ENCODE data around the gene TNKS1BP1. TPM values are rescaled to one million over a fixed set of nuclear protein-coding genes. Genes with fewer than 3 reads are reported as not detected.
"Not testable (repeated sequence)": the region's sequence is repeated elsewhere in the genome, so short reads cannot be mapped to it uniquely, and the experiment has no call there.

The TNKS1BP1 gene
- total and polyA plus RNA-seq, 7 experiments from 2014 or later: 2.8 to 22.0 (median 12.5) TPM

DNA sequence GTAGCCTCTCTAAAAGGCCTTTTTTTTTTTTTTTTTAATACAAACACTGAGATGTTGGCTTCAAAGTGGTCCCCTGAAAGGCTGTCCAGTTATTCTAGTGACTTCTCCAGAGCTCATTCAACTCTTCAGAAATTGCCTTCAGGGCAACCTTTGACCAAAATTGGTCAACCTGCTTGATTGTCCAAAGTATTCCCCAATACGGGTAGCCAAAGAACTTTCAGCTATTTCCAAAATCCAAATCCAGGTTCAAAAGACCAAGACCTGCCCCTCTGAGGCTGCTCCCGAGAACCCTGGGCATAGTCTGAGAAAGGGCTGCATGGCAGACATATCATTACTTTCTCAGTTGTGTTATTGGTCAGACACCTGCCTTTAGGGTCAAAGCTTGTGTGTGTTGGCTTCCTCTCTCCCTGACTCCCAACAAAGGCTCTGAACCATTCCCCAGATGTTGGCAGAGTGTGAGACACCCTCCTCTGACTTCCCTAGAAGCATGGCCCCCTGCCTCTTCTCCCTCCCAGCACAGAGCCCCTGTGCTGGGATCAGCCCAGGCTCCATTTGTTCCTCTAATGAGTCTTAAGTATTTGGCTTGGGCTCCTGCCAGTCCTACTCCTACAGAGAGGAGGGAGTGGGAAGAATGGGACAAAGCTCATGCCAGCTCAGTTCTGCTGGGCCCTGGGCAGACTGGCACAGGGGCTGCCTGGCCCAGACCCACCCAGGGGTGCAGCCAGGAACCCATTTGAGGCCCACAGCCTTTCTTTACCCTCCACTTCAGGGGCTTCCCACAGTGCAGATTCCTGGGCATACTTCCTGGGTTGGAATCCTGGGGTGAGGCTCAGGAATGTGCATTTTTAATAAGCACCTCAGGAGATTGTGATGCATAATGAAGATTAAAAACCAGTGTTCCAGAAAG lies 30.3 kb downstream of the TNKS1BP1 start:
- no peak overlapping the region for H3K27ac ChIP-seq (ENCODE audit: low read depth, low read length)
- CTCF ChIA-PET: no interaction called here
- intact Hi-C loops (cut with micrococcal nuclease): no loop called here
- peaks cover 0 to 10% (median 4%) of the 10 kb centered on the region in 3 experiments for H3K9me3 ChIP-seq (ENCODE audit: control insufficient read depth in 2 of 3, low read length in 3 of 3)
- H3K27me3 Mint-ChIP-seq: peaks cover 0 to 10% (median 6%) of the 10 kb centered on the region in 5 donors
- H3K27ac Mint-ChIP-seq: no peak overlapping the region
- peaks cover 0 to 25% (median 9%) of the 10 kb centered on the region in 11 donors for H3K9me3 Mint-ChIP-seq
- no peak for DNase-seq
- H3K4me3 Mint-ChIP-seq: no peak overlapping the region
- POLR2A ChIA-PET: no interaction called here
- H3K4me1 Mint-ChIP-seq: no peaks in the 10 kb centered on the region
- peaks cover 0 to 7% (median 0%) of the 10 kb centered on the region in 3 experiments for H3K36me3 ChIP-seq (ENCODE audit: control insufficient read depth in 2 of 3, insufficient read depth in 3 of 3, low read length in 3 of 3)
- no peak for ATAC-seq
- H3K27me3 ChIP-seq (ENCODE audit: control insufficient read depth in 2 of 2, insufficient read depth in 2 of 2, low read length in 2 of 2): no peaks in the 10 kb centered on the region
- no peaks in the 10 kb centered on the region for H3K4me1 ChIP-seq (ENCODE audit: control insufficient read depth in 2 of 2, insufficient read depth in 2 of 2, low read length in 2 of 2)
- H3K4me3 ChIP-seq (ENCODE audit: low read length): no peak overlapping the region
- peaks cover 3 to 25% (median 17%) of the 10 kb centered on the region in 5 donors for H3K36me3 Mint-ChIP-seq

DNA sequence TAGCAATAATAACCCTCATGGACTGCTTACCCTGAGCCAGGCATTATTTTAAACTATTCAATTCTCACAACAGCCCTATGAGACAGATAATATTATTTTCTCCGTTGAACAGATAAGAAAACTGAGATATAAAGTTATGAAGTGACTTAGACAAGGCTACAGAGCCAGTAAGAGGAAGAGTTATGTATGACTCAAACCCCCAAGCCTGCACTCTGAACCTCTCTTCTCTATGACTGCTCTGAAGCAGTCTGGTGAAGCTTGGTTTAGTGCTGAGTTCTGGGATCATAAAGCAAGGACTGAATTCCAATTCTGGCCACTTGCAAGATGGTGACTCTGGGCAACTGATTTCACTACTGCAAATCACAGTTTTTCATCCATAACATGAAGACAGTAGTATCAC lies 34.5 kb downstream of the TNKS1BP1 start:
- Mint-ChIP-seq H3K4me3 (no peak overlapping the region), H3K9me3 (peaks cover 0 to 1% (median 0%) of the 10 kb centered on the region in 11 donors), H3K36me3 (no peaks in the 10 kb centered on the region), H3K27ac (no peak overlapping the region), H3K4me1 (no peaks in the 10 kb centered on the region), H3K27me3 (peaks cover 0 to 22% (median 6%) of the 10 kb centered on the region in 5 donors)
- intact Hi-C loops (cut with micrococcal nuclease): no loop called here
- CTCF ChIA-PET: no interaction called here
- POLR2A ChIA-PET: no interaction called here
- DNase-seq: no peak
- H3K27ac ChIP-seq (ENCODE audit: low read depth, low read length): no peak overlapping the region
- no peaks in the 10 kb centered on the region for H3K36me3 ChIP-seq (ENCODE audit: control insufficient read depth in 2 of 3, insufficient read depth in 3 of 3, low read length in 3 of 3)
- H3K27me3 ChIP-seq (ENCODE audit: control insufficient read depth in 2 of 2, insufficient read depth in 2 of 2, low read length in 2 of 2): no peaks in the 10 kb centered on the region
- H3K4me3 ChIP-seq (ENCODE audit: low read length): no peak overlapping the region
- no peak for ATAC-seq
- H3K9me3 ChIP-seq (ENCODE audit: control insufficient read depth in 2 of 3, low read length in 3 of 3): no peaks in the 10 kb centered on the region
- H3K4me1 ChIP-seq (ENCODE audit: control insufficient read depth in 2 of 2, insufficient read depth in 2 of 2, low read length in 2 of 2): no peaks in the 10 kb centered on the region

DNA sequence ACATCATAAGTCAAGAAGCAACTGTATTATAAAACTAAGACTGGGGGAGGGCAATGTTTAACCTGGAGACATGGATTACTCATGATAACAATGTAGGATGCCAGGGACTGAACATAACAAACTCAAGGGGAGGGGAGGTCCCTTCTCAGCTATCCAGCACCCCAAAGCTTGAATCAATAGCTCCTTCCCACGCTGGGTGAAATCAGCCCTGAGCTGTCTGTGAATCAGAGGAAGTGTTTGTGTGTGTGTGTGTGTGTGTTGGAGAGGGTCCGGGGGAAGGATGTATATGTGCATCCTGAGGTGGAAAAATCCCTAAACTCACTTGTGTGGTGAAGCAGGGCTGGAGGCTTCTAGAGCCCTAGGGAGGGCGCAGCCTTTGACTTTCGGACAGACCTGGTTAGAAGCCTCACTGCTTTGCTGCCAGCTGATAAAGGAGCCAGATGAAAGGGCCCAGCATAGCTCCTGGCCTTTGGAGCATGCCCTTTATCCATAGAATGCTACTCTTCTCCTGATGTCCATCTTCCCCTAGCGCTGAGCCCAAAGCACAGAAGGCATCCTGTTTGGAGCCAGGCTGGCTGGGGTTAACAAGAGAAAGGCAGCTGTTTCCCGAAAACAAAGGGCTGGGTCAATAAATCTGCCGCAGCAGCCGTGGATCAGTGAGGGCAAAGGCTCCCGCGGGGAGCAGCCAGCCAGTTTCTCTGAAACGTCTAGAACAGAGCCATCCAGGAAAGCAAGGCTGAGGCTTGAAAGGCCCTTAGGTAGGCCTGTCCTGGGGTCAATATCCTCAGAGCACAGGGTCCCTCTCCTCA lies 35.8 kb downstream of the TNKS1BP1 start:
- no peak for ATAC-seq
- no peak overlapping the region for H3K27ac ChIP-seq (ENCODE audit: low read depth, low read length)

DNA sequence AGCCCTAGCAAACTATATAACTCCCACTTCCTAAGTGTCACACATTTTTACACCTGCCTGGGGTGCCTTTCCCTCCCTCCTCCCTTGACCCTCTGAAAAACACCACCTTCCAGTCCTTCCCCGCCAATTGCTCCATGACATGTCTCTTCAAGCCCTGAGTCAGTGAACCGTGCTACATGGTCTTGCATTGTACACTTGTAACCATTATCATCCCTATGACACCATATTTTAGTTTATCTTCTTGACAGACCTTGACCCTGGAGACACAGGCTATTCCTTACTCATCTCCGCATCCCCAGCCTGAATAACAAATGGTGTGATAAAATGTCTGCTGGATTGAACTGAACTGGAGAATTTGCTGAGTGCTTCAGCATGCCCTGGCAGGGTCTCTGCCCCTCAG lies 36.9 kb downstream of the TNKS1BP1 start:
- H3K27me3 ChIP-seq (ENCODE audit: control insufficient read depth in 2 of 2, insufficient read depth in 2 of 2, low read length in 2 of 2): no peaks in the 10 kb centered on the region
- ATAC-seq (no peak), DNase-seq (no peak)
- no peak overlapping the region for H3K27ac Mint-ChIP-seq
- intact Hi-C loops (cut with micrococcal nuclease): no loop called here
- H3K9me3 ChIP-seq (ENCODE audit: control insufficient read depth in 2 of 3, low read length in 3 of 3): no peaks in the 10 kb centered on the region
- H3K27me3 Mint-ChIP-seq: peaks cover 0 to 22% (median 6%) of the 10 kb centered on the region in 5 donors
- peaks cover 0 to 1% (median 0%) of the 10 kb centered on the region in 11 donors for H3K9me3 Mint-ChIP-seq
- no peak overlapping the region for H3K4me3 ChIP-seq (ENCODE audit: low read length)
- H3K36me3 ChIP-seq (ENCODE audit: control insufficient read depth in 2 of 3, insufficient read depth in 3 of 3, low read length in 3 of 3): no peaks in the 10 kb centered on the region
- no peak overlapping the region for H3K4me3 Mint-ChIP-seq
- no peaks in the 10 kb centered on the region for H3K36me3 Mint-ChIP-seq
- CTCF ChIA-PET: no interaction called here
- no peaks in the 10 kb centered on the region for H3K4me1 ChIP-seq (ENCODE audit: control insufficient read depth in 2 of 2, insufficient read depth in 2 of 2, low read length in 2 of 2)
- POLR2A ChIA-PET: no interaction called here
- no peak overlapping the region for H3K27ac ChIP-seq (ENCODE audit: low read depth, low read length)
- H3K4me1 Mint-ChIP-seq: no peaks in the 10 kb centered on the region

More for the DNA sequence above, 35.8 kb downstream of the TNKS1BP1 start:
- Histone ChIP-seq H3K9me3 (ENCODE audit: control insufficient read depth in 2 of 3, low read length in 3 of 3) (no peaks in the 10 kb centered on the region), H3K27me3 (ENCODE audit: control insufficient read depth in 2 of 2, insufficient read depth in 2 of 2, low read length in 2 of 2) (no peaks in the 10 kb centered on the region), H3K36me3 (ENCODE audit: control insufficient read depth in 2 of 3, insufficient read depth in 3 of 3, low read length in 3 of 3) (no peaks in the 10 kb centered on the region), H3K4me3 (ENCODE audit: low read length) (no peak overlapping the region), H3K4me1 (ENCODE audit: control insufficient read depth in 2 of 2, insufficient read depth in 2 of 2, low read length in 2 of 2) (no peaks in the 10 kb centered on the region)
- no peak overlapping the region for H3K4me3 Mint-ChIP-seq
- no peaks in the 10 kb centered on the region for H3K36me3 Mint-ChIP-seq
- no peak for DNase-seq
- H3K9me3 Mint-ChIP-seq: peaks cover 0 to 1% (median 0%) of the 10 kb centered on the region in 11 donors
- H3K27me3 Mint-ChIP-seq: peaks cover 0 to 22% (median 6%) of the 10 kb centered on the region in 5 donors
- ChIA-PET CTCF (interaction anchor here (0.7 kb wide), 1 partner anchor 211 kb away, joined by 3 read pairs; no protein-coding TSS in a partner anchor), POLR2A (interaction anchor here (0.7 kb wide), 1 partner anchor 37 kb away, joined by 3 read pairs; no protein-coding TSS in a partner anchor)
- intact Hi-C loops (cut with micrococcal nuclease): no loop called here
- H3K4me1 Mint-ChIP-seq: no peaks in the 10 kb centered on the region
- H3K27ac Mint-ChIP-seq: no peak overlapping the region

DNA sequence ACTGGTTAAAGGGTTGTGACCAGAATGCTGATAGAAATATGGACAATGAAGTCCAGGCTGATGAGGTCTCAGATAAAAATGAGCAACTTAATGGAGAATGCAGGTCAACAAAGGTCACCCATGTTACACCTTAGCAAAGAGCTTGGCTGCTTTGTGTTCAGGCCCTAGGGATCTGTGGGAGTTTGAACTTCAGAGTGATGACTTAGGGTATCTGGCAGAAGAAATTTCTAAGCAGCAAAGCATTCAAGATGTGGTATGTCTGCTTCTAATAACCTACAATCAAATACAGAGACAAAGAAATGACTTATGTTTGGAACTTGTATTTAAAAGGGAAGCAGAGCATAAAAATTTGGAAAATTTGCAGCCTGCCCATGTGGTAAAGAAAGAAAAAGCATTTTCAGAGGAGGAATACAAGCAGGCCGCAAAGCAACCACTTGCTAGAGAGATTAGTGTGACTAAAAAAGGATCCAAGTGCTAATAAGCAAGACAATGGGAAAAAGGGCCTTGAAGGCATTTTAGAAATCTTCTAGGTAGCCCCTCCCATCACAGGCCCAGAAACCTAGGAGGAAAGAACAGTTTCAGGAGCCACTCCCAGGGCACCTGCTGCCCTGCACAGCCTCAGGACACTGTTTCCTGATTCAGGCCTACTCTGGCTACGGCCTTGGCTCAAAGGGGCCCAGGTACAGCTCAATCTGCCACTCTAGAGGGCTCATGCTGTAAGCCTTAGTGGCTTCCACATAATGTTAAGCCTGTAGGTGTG lies 41.3 kb downstream of the TNKS1BP1 start:
- no peak overlapping the region for H3K4me3 Mint-ChIP-seq
- CTCF ChIA-PET: no interaction called here
- peaks cover 0 to 22% (median 5%) of the 10 kb centered on the region in 11 donors for H3K9me3 Mint-ChIP-seq
- H3K4me1 Mint-ChIP-seq: no peaks in the 10 kb centered on the region
- Histone ChIP-seq H3K9me3 (ENCODE audit: control insufficient read depth in 2 of 3, low read length in 3 of 3) (no peaks in the 10 kb centered on the region), H3K4me1 (ENCODE audit: control insufficient read depth in 2 of 2, insufficient read depth in 2 of 2, low read length in 2 of 2) (no peaks in the 10 kb centered on the region), H3K27me3 (ENCODE audit: control insufficient read depth in 2 of 2, insufficient read depth in 2 of 2, low read length in 2 of 2) (no peaks in the 10 kb centered on the region), H3K36me3 (ENCODE audit: control insufficient read depth in 2 of 3, insufficient read depth in 3 of 3, low read length in 3 of 3) (no peaks in the 10 kb centered on the region), H3K4me3 (ENCODE audit: low read length) (no peak overlapping the region), H3K27ac (ENCODE audit: low read depth, low read length) (no peak overlapping the region)
- POLR2A ChIA-PET: no interaction called here
- H3K27ac Mint-ChIP-seq: no peak overlapping the region
- no peak for DNase-seq
- no peak for ATAC-seq
- no peaks in the 10 kb centered on the region for H3K36me3 Mint-ChIP-seq
- H3K27me3 Mint-ChIP-seq: peaks cover 4 to 18% (median 6%) of the 10 kb centered on the region in 5 donors
- intact Hi-C loops (cut with micrococcal nuclease): no loop called here

DNA sequence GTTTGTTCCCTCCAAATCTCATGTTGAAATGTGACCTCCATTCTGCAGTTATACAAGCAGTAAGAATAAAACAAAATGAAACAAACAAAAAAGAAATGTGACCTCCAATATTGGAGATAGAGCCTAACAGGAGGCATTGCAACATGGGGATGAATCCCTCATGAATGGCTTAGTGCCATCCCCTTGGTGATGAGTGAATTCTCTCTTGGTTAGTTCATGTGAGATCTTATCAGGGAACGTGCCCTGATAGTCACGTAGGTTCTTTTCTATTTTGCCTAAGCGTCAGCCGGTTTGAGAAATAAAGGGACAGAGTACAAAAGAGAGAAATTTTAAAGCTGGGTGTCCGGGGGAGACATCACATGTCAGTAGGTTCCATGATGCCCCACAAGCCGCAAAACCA lies 43.2 kb downstream of the TNKS1BP1 start:
- H3K4me3 ChIP-seq (ENCODE audit: low read length); H3K27me3 ChIP-seq (ENCODE audit: control insufficient read depth in 2 of 2, insufficient read depth in 2 of 2, low read length in 2 of 2); H3K27ac Mint-ChIP-seq; intact Hi-C loops (cut with micrococcal nuclease); H3K4me3 Mint-ChIP-seq; POLR2A ChIA-PET; DNase-seq; H3K27ac ChIP-seq (ENCODE audit: low read depth, low read length); H3K36me3 ChIP-seq (ENCODE audit: control insufficient read depth in 2 of 3, insufficient read depth in 3 of 3, low read length in 3 of 3); H3K9me3 ChIP-seq (ENCODE audit: control insufficient read depth in 2 of 3, low read length in 3 of 3); ATAC-seq; H3K4me1 ChIP-seq (ENCODE audit: control insufficient read depth in 2 of 2, insufficient read depth in 2 of 2, low read length in 2 of 2); H3K4me1 Mint-ChIP-seq; H3K36me3 Mint-ChIP-seq; CTCF ChIA-PET: not testable (repeated sequence)
- Mint-ChIP-seq H3K9me3 (peaks cover 0 to 22% (median 5%) of the 10 kb centered on the region in 11 donors), H3K27me3 (peaks cover 4 to 19% (median 16%) of the 10 kb centered on the region in 5 donors)
